ENCODE results near the gene SNX24.

GRCh38 chr5:122924203-122924602 lies 78.8 kb downstream of the SNX24 start:
- TF ChIP-seq TOX (CRISPR knock-in tag; IDR thresholded peaks at IDR 0.05; ENCODE audit: borderline replicate concordance) (no peak), ARNTL (CRISPR knock-in tag; IDR thresholded peaks at IDR 0.05; ENCODE audit: borderline replicate concordance, low read depth) (no peak), ZFP3 (CRISPR knock-in tag; IDR thresholded peaks at IDR 0.05) (no peak), ZNF8 (CRISPR knock-in tag; IDR thresholded peaks at IDR 0.05) (no peak), ZNF70 (CRISPR knock-in tag; IDR thresholded peaks at IDR 0.05) (no peak)
